OCI-LY1 (cell line): Measurements from ENCODE around the gene RHOXF2B.

Experiments
- CTCF ChIP-seq: fragments of 200-600 bp; sonication (generic), shearing (Covaris generic); IDR thresholded peaks from 2 replicates; pipeline ENCODE4 v1.5.1; 2017; ENCODE audit warnings: mild to moderate bottlenecking, antibody characterized with exemption, low read length, moderate library complexity, mixed read lengths
- EZH2 ChIP-seq: fragments of 200-600 bp; sonication (generic), shearing (Covaris generic); IDR thresholded peaks from 2 replicates; pipeline ENCODE4 v1.8.0; 2017; ENCODE audit warnings: borderline replicate concordance, mixed run types, mild to moderate bottlenecking, antibody characterized with exemption, low read length, moderate library complexity, mixed read lengths

- no peak for TF ChIP-seq CTCF
- no peak for TF ChIP-seq EZH2
Observed at GRCh38 chrX:120115438-120115963, 38.0 kb upstream of the RHOXF2B start, which contains the start of gene RHOXF1.
